Endothelial cell (in vitro differentiated cells): ENCODE data around the gene B4GALNT3. TPM values are rescaled to one million over a fixed set of nuclear protein-coding genes. Genes with fewer than 3 reads are reported as not detected.
A peak's percentile ranks its signal among the peaks of the same experiment; 100 is the strongest.

Experiments
- DNase-seq: peaks from one replicate; pipeline ENCODE4 v3.0.0; 2021; ENCODE audit warnings: low spot score
- H3K27ac Mint-ChIP-seq: one replicate; pipeline ENCODE4 v1.8.0; 2021; ENCODE audit warnings: mixed read lengths, inconsistent platforms; ENCODE audit not compliant: unreplicated experiment
- H3K27me3 Mint-ChIP-seq: one replicate; pipeline ENCODE4 v1.8.0; 2021; ENCODE audit warnings: mild to moderate bottlenecking, moderate library complexity, mixed read lengths, inconsistent platforms; ENCODE audit not compliant: unreplicated experiment
- H3K36me3 Mint-ChIP-seq: one replicate; pipeline ENCODE4 v1.8.0; 2021; ENCODE audit warnings: mild to moderate bottlenecking, low read depth, mixed read lengths, inconsistent platforms; ENCODE audit not compliant: unreplicated experiment
- H3K4me1 Mint-ChIP-seq: one replicate; pipeline ENCODE4 v1.8.0; 2021; ENCODE audit warnings: mild to moderate bottlenecking, mixed read lengths, inconsistent platforms; ENCODE audit not compliant: unreplicated experiment
- H3K4me3 Mint-ChIP-seq: one replicate; pipeline ENCODE4 v1.8.0; 2021; ENCODE audit warnings: mild to moderate bottlenecking, mixed read lengths, inconsistent platforms; ENCODE audit not compliant: unreplicated experiment
- H3K9me3 Mint-ChIP-seq: one replicate; pipeline ENCODE4 v1.8.0; 2021; ENCODE audit warnings: mixed read lengths, inconsistent platforms; ENCODE audit not compliant: unreplicated experiment
- total RNA-seq: library from RNA; stranded (reverse); fragmentation: NEBNext Ultra II Directional; extraction: Animal tissue kit (Norgen Biotek cat#: 25700); gene quantifications from one replicate; pipeline ENCODE4 v1.2.1, GENCODE V29; 2021; ENCODE audit not compliant: unreplicated experiment
- TF ChIP-seq, protein P1 (sequence below): fragments of 200-600 bp; sonication (generic); IDR thresholded peaks from one replicate; pipeline ENCODE4 v1.5.0; 2021; ENCODE audit warnings: antibody characterized with exemption; ENCODE audit not compliant: unreplicated experiment

B4GALNT3 gene
- total RNA-seq, 1 donor from 2014 or later: 4.2 TPM

DNA sequence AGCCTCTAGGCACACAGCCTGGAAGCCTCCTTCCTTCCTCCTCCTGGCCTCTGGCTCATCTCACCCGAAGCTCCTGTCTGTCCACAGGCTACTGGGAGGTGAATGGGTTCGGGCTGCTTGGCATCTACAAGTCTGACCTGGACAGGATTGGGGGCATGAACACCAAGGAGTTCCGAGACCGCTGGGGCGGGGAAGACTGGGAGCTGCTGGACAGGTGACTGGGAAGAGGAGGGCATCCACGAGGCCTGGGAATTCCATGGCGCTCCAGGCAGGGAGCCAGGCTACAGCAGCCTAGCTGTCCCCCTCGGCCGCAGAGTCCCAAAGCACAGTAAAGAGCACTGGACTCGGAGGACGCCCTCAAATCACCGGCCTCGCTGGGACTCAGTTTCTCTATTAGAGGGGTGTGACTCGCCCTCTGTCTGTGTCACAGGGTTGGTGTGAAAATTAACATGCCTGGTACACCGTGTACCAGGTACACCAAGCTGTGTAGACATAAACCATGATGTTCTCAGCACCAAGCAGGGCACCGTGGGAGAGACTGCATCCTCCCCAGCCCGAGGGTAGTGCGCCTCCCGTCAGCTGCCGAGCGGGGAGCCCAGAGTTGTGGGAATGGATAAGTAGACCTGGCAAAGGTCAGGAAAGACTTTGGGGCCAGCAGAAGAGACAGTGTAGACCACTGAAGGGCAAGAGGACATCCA is 99.6 kb downstream of the B4GALNT3 start:
- H3K27ac Mint-ChIP-seq: no peak overlapping the region
- H3K36me3 Mint-ChIP-seq: peaks cover 8% of the 10 kb centered on the region
- peaks cover 12% of the 10 kb centered on the region for H3K4me1 Mint-ChIP-seq
- TF ChIP-seq, protein P1, sequence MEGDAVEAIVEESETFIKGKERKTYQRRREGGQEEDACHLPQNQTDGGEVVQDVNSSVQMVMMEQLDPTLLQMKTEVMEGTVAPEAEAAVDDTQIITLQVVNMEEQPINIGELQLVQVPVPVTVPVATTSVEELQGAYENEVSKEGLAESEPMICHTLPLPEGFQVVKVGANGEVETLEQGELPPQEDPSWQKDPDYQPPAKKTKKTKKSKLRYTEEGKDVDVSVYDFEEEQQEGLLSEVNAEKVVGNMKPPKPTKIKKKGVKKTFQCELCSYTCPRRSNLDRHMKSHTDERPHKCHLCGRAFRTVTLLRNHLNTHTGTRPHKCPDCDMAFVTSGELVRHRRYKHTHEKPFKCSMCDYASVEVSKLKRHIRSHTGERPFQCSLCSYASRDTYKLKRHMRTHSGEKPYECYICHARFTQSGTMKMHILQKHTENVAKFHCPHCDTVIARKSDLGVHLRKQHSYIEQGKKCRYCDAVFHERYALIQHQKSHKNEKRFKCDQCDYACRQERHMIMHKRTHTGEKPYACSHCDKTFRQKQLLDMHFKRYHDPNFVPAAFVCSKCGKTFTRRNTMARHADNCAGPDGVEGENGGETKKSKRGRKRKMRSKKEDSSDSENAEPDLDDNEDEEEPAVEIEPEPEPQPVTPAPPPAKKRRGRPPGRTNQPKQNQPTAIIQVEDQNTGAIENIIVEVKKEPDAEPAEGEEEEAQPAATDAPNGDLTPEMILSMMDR: no peak
- H3K27me3 Mint-ChIP-seq: peaks cover 5% of the 10 kb centered on the region
- H3K9me3 Mint-ChIP-seq: no peaks in the 10 kb centered on the region
- DNase-seq: no peak
- peak overlapping the region; percentile 42 for H3K4me3 Mint-ChIP-seq

DNA sequence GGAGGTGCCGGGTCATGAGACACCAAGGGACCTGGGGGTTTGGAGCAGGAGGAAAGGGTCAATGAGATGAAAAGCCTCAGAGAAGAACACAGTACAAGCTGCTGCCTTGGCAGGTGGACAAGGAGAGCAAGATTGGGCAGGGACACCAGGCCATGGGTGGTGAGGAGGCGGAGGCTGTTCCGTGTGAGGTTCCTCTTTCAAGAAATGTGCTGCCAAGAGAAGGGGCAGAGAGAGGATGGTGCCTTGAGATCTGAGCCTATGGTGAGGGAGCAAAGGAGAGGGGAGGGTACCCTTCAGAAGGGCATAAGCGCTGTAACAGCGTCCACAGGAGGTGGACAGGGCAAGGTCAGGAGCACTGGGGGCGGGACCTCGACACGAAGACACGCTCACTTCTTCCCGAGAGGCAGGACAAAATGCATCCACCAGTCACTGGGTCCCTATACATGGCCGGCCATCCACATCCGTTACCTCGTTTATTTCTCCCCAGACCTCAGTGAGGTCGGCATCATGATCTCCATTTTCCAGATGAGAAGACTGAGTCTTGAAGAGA is 100.2 kb downstream of the B4GALNT3 start:
- Mint-ChIP-seq H3K9me3 (no peaks in the 10 kb centered on the region), H3K36me3 (peaks cover 8% of the 10 kb centered on the region), H3K27me3 (peaks cover 5% of the 10 kb centered on the region), H3K27ac (no peak overlapping the region), H3K4me3 (peak overlapping the region; percentile 42), H3K4me1 (peaks cover 12% of the 10 kb centered on the region)
- TF ChIP-seq, protein P1: no peak
- no peak for DNase-seq

DNA sequence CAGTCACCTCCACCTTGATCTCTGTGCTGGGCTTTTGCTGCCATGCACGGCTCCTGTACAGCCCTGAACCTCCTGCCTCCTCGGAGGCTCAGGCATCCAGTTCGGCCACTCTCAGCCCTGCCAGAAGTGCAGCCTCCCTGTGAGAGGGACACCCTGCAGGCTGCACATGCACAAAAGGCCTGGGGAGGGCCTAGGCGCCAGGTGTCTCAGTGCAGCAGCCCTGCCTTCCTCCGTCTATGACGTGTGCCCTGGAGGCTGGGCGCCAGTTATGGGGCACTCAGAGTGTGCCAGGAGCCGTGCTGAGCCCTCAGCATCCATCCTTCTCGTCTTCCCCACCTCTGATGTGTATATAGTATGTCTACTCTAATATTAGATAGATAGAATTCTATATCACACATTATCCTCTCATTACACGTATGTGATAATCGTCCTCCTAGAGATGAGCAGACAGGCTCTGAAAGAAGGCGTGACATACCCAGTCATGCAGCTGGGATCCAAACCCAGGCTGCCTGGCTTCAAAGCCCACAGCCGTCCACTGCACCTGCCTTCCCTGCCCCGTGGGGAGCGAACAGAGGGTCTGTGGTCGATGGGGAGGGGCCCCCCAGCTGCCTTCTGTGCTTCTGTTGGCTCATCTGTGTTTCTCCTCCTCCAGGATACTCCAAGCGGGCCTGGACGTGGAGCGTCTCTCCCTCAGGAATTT is 101.1 kb downstream of the B4GALNT3 start:
- H3K27me3 Mint-ChIP-seq: peaks cover 5% of the 10 kb centered on the region
- H3K36me3 Mint-ChIP-seq: peaks cover 5% of the 10 kb centered on the region
- H3K9me3 Mint-ChIP-seq: no peaks in the 10 kb centered on the region
- TF ChIP-seq, protein P1: no peak
- no peak overlapping the region for H3K4me3 Mint-ChIP-seq
- H3K4me1 Mint-ChIP-seq: peaks cover 12% of the 10 kb centered on the region
- no peak for DNase-seq
- H3K27ac Mint-ChIP-seq: no peak overlapping the region

DNA sequence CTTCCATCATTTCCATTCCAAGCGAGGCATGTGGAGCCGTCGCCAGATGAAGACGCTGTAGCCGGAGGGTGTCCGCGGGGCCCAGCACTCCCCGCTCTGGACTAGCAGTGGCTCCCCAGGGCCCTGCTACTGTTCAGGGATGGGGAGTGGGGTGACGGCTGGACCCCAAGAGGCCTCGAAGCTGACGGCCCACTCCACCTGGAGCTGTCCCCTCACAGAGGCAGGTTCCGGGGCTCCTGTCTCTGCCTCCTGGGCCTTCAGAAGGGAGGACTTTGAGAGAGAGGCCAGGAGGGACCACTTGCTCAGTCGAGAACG is 101.6 kb downstream of the B4GALNT3 start:
- H3K36me3 Mint-ChIP-seq: peaks cover 5% of the 10 kb centered on the region
- DNase-seq: no peak
- peaks cover 5% of the 10 kb centered on the region for H3K27me3 Mint-ChIP-seq
- H3K4me1 Mint-ChIP-seq: peaks cover 12% of the 10 kb centered on the region
- no peak overlapping the region for H3K4me3 Mint-ChIP-seq
- no peak overlapping the region for H3K27ac Mint-ChIP-seq
- no peaks in the 10 kb centered on the region for H3K9me3 Mint-ChIP-seq
- TF ChIP-seq, protein P1: no peak
